GM12878 (cell line): ENCODE data around the gene SCP2.

Source experiments
- CREM ChIP-seq: IDR thresholded peaks from 2 replicates; pipeline ENCODE4 v1.6.1; 2014; ENCODE audit warnings: antibody characterized with exemption, low read depth
- ELK1 ChIP-seq: IDR thresholded peaks from 2 replicates; pipeline ENCODE4 v1.6.1; 2012; ENCODE audit warnings: low read depth, low read length, improper control_type of control experiment
- HDAC6 ChIP-seq: fragments of 200-600 bp; sonication (generic); IDR thresholded peaks from one replicate; pipeline ENCODE4 v1.8.0; 2017; ENCODE audit warnings: antibody characterized with exemption; ENCODE audit not compliant: unreplicated experiment
- JUND ChIP-seq: IDR thresholded peaks from 2 replicates; pipeline ENCODE4 v1.6.1; 2012; ENCODE audit warnings: low read depth, mild to moderate bottlenecking, low read length, improper control_type of control experiment, moderate library complexity
- POLR2A ChIP-seq: IDR thresholded peaks from 2 replicates; pipeline ENCODE4 v1.6.1; 2011; ENCODE audit warnings: low read depth, mild to moderate bottlenecking, low read length
- POLR2AphosphoS5 ChIP-seq: IDR thresholded peaks from 2 replicates; pipeline ENCODE4 v1.6.1; 2011; ENCODE audit warnings: mild to moderate bottlenecking, low read length, inconsistent platforms
- RAD21 ChIP-seq: IDR thresholded peaks from 2 replicates; pipeline ENCODE4 v1.6.1; 2011; ENCODE audit warnings: mild to moderate bottlenecking, low read depth, low read length, moderate library complexity; ENCODE audit not compliant: insufficient read depth
- SRF ChIP-seq, 2 experiments: IDR thresholded peaks; 2 replicates each; pipeline ENCODE4 v1.6.1; 2011; ENCODE audit warnings: low read depth in 2 of 2, low read length in 2 of 2, mild to moderate bottlenecking in 1 of 2, moderate library complexity in 1 of 2
- ZSCAN29 ChIP-seq: fragments of 450-650 bp; IDR thresholded peaks from 2 replicates; pipeline ENCODE4 v1.6.1; 2017; ENCODE audit warnings: mild to moderate bottlenecking, moderate library complexity
- TF ChIP-seq, protein P1 (sequence below), 3 experiments: IDR thresholded peaks in 2 of 3; conservative IDR thresholded peaks in 1 of 3; 2 replicates each; pipeline ENCODE4 v1.5.1; 2011; ENCODE audit warnings: low read depth in 3 of 3, low read length in 3 of 3, mild to moderate bottlenecking in 3 of 3, control low read depth in 2 of 3, moderate library complexity in 2 of 3, inconsistent platforms in 1 of 3, mixed read lengths in 1 of 3; ENCODE audit not compliant: control insufficient read depth in 2 of 3, insufficient read depth in 1 of 3; ENCODE audit errors: extremely low read depth in 1 of 3
- TF ChIP-seq, protein P2 (sequence below): fragments of 450-650 bp; IDR thresholded peaks from 2 replicates; pipeline ENCODE4 v1.6.1; 2018; ENCODE audit warnings: borderline replicate concordance, mild to moderate bottlenecking; ENCODE audit not compliant: partially characterized antibody
- TF ChIP-seq, protein P3 (sequence below): IDR thresholded peaks from 2 replicates; pipeline ENCODE4 v1.6.1; 2012; ENCODE audit warnings: improper control_type of control experiment, low read depth, low read length; ENCODE audit not compliant: insufficient replicate concordance

GRCh38 chr1:52892424-52893215 lies 34.5 kb upstream of the SCP2 start:
- no peak for TF ChIP-seq ZSCAN29
- no peak for TF ChIP-seq POLR2A
- TF ChIP-seq CREM, result no peak
- TF ChIP-seq, protein P1, sequence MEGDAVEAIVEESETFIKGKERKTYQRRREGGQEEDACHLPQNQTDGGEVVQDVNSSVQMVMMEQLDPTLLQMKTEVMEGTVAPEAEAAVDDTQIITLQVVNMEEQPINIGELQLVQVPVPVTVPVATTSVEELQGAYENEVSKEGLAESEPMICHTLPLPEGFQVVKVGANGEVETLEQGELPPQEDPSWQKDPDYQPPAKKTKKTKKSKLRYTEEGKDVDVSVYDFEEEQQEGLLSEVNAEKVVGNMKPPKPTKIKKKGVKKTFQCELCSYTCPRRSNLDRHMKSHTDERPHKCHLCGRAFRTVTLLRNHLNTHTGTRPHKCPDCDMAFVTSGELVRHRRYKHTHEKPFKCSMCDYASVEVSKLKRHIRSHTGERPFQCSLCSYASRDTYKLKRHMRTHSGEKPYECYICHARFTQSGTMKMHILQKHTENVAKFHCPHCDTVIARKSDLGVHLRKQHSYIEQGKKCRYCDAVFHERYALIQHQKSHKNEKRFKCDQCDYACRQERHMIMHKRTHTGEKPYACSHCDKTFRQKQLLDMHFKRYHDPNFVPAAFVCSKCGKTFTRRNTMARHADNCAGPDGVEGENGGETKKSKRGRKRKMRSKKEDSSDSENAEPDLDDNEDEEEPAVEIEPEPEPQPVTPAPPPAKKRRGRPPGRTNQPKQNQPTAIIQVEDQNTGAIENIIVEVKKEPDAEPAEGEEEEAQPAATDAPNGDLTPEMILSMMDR (IDR thresholded peaks at IDR 0.05 in 2 of 3, conservative IDR thresholded peaks at IDR 0.05 in 1 of 3; ENCODE audit: control insufficient read depth in 2 of 3, extremely low read depth in 1 of 3, insufficient read depth in 1 of 3, low read depth in 3 of 3, low read length in 3 of 3), result no peak
- TF ChIP-seq POLR2AphosphoS5, result no peak
- TF ChIP-seq RAD21, result no peak
- TF ChIP-seq HDAC6, result no peak
- no peak for TF ChIP-seq JUND
- TF ChIP-seq, protein P2, sequence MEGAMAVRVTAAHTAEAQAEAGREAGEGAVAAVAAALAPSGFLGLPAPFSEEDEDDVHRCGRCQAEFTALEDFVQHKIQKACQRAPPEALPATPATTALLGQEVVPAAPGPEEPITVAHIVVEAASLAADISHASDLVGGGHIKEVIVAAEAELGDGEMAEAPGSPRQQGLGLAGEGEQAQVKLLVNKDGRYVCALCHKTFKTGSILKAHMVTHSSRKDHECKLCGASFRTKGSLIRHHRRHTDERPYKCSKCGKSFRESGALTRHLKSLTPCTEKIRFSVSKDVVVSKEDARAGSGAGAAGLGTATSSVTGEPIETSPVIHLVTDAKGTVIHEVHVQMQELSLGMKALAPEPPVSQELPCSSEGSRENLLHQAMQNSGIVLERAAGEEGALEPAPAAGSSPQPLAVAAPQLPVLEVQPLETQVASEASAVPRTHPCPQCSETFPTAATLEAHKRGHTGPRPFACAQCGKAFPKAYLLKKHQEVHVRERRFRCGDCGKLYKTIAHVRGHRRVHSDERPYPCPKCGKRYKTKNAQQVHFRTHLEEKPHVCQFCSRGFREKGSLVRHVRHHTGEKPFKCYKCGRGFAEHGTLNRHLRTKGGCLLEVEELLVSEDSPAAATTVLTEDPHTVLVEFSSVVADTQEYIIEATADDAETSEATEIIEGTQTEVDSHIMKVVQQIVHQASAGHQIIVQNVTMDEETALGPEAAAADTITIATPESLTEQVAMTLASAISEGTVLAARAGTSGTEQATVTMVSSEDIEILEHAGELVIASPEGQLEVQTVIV, result no peak
- TF ChIP-seq SRF (IDR thresholded peaks at IDR 0.05; ENCODE audit: low read depth in 2 of 2, low read length in 2 of 2), result no peak
- TF ChIP-seq, protein P3, sequence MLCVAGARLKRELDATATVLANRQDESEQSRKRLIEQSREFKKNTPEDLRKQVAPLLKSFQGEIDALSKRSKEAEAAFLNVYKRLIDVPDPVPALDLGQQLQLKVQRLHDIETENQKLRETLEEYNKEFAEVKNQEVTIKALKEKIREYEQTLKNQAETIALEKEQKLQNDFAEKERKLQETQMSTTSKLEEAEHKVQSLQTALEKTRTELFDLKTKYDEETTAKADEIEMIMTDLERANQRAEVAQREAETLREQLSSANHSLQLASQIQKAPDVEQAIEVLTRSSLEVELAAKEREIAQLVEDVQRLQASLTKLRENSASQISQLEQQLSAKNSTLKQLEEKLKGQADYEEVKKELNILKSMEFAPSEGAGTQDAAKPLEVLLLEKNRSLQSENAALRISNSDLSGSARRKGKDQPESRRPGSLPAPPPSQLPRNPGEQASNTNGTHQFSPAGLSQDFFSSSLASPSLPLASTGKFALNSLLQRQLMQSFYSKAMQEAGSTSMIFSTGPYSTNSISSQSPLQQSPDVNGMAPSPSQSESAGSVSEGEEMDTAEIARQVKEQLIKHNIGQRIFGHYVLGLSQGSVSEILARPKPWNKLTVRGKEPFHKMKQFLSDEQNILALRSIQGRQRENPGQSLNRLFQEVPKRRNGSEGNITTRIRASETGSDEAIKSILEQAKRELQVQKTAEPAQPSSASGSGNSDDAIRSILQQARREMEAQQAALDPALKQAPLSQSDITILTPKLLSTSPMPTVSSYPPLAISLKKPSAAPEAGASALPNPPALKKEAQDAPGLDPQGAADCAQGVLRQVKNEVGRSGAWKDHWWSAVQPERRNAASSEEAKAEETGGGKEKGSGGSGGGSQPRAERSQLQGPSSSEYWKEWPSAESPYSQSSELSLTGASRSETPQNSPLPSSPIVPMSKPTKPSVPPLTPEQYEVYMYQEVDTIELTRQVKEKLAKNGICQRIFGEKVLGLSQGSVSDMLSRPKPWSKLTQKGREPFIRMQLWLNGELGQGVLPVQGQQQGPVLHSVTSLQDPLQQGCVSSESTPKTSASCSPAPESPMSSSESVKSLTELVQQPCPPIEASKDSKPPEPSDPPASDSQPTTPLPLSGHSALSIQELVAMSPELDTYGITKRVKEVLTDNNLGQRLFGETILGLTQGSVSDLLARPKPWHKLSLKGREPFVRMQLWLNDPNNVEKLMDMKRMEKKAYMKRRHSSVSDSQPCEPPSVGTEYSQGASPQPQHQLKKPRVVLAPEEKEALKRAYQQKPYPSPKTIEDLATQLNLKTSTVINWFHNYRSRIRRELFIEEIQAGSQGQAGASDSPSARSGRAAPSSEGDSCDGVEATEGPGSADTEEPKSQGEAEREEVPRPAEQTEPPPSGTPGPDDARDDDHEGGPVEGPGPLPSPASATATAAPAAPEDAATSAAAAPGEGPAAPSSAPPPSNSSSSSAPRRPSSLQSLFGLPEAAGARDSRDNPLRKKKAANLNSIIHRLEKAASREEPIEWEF, result no peak
- TF ChIP-seq ELK1, result no peak
